NCI-H146 (cell line): Measurements from ENCODE around the gene ACAA1.
"Not testable (repeated sequence)": the region's sequence is repeated elsewhere in the genome, so short reads cannot be mapped to it uniquely, and the experiment has no call there.

ENCODE experiments used
- DNase-seq: peaks from one replicate; lab custom pipeline; 2025; lab: John Stamatoyannopoulos, UW

ACAA1 gene

GRCh38 chr3:38101811-38102443 lies 35.0 kb downstream of the ACAA1 start:
- DNase-seq = no peak

GRCh38 chr3:38100498-38100897 lies 36.4 kb downstream of the ACAA1 start:
- DNase-seq = no peak

DNA sequence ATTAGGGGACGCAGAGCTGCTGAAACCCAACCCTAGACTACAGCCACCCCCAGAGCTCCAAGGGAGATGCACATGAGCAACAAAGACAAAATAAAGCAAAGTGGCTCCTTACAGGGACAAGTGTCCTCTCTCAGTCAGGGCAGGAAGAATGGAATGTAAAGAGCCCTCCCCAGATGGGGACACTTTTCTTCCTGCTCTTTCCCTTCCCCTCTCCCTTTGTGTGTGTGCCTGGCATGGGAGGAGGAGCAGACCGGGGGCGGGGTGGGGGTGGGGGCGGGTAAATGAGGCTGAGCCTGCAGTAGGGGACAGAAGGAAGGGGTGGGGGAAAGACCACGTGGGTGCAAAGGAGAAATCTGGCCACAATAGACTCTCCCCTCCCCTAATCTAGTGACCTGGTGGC lies 37.4 kb downstream of the ACAA1 start:
- no peak for DNase-seq

- DNase-seq = no peak
Observed at GRCh38 chr3:38098376-38098723, 38.6 kb downstream of the ACAA1 start.

GRCh38 chr3:38097446-38098375 lies 39.2 kb downstream of the ACAA1 start:
- DNase-seq = no peak

DNA sequence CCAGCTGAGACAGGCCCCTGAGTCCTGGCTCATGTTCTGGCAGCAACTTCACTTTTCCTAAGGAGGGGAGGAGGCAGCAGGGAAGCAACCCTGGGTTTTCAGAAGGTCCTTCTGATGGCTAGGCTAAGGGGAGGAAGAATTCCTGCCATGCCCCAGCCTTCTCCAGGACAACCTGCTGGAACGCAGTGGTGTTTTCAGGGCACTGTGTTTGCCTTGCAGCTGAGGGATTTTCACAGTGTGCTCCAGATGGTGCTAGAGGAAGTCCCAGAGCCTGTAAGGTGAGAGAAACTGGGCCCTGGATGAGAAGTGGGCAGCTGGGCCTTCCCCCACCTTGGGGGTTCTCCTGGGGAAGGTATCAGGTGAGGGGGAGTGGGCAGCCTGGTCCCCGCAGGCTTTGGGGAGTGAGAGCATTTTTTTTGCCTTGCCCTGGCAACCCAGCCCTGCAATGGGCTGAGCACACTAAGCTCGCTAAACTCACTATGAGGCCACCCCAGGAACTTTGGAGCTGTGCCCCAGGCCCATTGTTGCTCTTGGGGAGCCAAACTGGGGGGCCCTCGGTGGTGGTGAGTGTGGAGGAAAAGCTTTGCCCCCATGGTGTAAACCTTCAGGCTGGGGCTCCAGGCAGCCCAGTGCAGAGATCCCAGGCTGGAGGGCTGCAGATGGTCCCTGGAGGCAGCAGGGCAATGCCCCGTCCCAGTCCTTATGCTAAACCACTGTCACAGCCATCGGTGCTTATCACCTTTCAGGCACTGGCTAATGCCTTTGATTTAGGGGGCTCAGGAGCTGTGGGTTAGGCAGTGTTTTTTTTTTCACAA lies 41.1 kb downstream of the ACAA1 start:
- DNase-seq = no peak

DNA sequence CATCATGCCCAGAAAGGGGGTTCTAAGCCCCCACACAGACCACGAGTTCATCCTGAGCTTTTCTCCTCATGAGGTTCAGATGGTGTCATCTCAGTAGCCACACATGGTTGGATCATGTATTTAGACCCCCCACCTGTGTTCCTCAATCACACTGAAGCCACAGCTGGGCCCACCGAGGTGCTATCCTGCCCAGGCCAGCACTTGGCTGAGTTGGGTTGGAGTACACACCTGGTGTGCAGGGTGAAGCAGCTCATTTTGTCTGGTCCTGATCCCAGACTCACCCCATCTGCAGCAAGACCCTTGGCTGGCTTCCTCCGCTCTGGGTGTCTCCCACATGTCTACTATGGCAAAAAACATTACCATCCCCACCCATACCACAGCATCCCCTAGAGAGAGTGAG lies 41.9 kb downstream of the ACAA1 start:
- DNase-seq = no peak

- DNase-seq = no peak
Observed at GRCh38 chr3:38090453-38090852, 46.5 kb downstream of the ACAA1 start.

- no peak for DNase-seq
Observed at GRCh38 chr3:38089163-38089562, 47.8 kb downstream of the ACAA1 start.

- DNase-seq = no peak
Observed at GRCh38 chr3:38088126-38089078, 48.5 kb downstream of the ACAA1 start.

- DNase-seq = not testable (repeated sequence)
Observed at GRCh38 chr3:38087278-38087677, 49.6 kb downstream of the ACAA1 start.

DNA sequence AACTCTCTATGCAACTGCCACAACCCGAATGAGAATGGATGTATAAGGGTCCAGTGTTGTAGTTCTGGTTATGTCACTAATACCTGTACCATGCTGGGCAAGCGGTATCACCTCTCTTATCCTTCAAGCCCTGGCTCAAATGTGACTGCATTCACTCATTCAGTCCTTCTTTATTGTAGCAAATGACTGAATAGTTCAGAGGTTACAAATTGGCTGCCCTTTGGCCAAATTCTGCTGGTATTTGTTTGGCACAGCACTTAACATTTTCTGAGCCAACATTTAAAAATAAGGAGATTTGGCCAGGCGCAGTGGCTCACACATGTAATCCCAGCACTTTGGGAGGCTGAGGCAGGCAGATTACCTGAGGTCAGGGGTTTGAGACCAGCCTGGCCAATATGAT lies 50.4 kb downstream of the ACAA1 start:
- no peak for DNase-seq

DNA sequence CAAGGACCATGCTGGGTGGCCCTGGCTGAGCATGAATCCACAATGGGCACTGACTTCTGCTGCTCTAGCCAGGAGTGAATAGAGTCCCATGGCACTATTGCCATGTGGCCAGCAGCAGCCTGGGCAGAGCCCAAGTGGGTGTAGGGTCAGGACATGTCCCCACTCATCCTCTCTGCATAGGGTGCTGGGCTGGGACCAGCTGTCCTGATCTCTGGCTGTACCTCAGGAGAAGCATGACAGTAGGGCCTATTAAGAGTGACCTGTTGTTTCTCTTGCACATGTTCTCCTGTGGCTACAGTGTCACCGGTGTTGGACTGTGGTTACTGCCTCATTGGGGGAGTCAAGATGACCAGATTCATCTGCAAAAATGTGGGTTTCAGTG lies 51.0 kb downstream of the ACAA1 start:
- no peak for DNase-seq

- DNase-seq = no peak
Observed at GRCh38 chr3:38085311-38085942, 51.5 kb downstream of the ACAA1 start.

GRCh38 chr3:38084334-38085310 lies 52.3 kb downstream of the ACAA1 start:
- no peak for DNase-seq

GRCh38 chr3:38083871-38084333 lies 53.0 kb downstream of the ACAA1 start:
- no peak for DNase-seq

GRCh38 chr3:38083254-38083653 lies 53.7 kb downstream of the ACAA1 start:
- DNase-seq = not testable (repeated sequence)

DNA sequence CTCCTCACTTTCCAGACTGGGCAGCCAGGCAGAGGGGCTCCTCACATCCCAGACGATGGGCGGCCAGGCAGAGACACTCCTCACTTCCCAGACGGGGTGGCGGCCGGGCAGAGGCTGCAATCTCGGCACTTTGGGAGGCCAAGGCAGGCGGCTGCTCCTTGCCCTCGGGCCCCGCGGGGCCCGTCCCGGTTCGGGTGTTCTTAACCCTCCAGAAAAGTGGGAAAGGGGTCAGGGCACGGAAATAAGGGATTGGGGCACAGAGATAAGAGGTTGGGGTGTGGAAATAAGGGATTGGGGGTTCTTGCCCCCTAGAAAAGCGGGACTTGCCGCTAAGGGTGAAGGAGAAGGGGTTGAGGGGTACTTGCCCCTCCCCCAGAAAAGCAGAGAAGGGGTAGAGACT lies 54.6 kb downstream of the ACAA1 start:
- not testable (repeated sequence) for DNase-seq

- DNase-seq = not testable (repeated sequence)
Observed at GRCh38 chr3:38077073-38077472, 59.9 kb downstream of the ACAA1 start.
